Measurements from ENCODE around the gene FBF1.
"Not testable (repeated sequence)": the region's sequence is repeated elsewhere in the genome, so short reads cannot be mapped to it uniquely, and the experiment has no call there.

DNA sequence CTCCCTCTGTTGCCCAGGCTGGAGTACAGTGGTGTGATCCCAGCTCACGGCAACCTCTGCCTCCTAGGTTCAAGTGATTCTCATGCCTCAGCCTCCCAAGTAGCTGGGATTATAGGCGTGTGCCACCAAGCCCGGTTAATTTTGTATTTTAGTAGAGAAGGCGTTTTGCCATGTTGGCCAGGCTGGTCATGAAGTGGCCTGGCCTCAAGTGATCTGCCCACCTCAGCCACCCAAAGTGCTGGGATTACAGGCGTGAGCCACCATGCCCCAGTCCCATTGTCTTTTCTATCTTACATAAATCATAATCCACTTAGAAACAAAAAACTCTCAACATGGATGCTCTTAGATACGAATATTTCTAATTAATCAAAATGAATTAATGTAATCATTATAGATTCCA is 34.3 kb upstream of the FBF1 start:
- TF ChIP-seq, protein P1, sequence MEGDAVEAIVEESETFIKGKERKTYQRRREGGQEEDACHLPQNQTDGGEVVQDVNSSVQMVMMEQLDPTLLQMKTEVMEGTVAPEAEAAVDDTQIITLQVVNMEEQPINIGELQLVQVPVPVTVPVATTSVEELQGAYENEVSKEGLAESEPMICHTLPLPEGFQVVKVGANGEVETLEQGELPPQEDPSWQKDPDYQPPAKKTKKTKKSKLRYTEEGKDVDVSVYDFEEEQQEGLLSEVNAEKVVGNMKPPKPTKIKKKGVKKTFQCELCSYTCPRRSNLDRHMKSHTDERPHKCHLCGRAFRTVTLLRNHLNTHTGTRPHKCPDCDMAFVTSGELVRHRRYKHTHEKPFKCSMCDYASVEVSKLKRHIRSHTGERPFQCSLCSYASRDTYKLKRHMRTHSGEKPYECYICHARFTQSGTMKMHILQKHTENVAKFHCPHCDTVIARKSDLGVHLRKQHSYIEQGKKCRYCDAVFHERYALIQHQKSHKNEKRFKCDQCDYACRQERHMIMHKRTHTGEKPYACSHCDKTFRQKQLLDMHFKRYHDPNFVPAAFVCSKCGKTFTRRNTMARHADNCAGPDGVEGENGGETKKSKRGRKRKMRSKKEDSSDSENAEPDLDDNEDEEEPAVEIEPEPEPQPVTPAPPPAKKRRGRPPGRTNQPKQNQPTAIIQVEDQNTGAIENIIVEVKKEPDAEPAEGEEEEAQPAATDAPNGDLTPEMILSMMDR (conservative IDR thresholded peaks at IDR 0.05 in 1 of 2, IDR thresholded peaks at IDR 0.05 in 1 of 2; ENCODE audit: extremely low read depth in 1 of 2, insufficient read depth in 1 of 2, low read depth in 1 of 2, low read length in 2 of 2) = not testable (repeated sequence)
- not testable (repeated sequence) for TF ChIP-seq EZH2 (IDR thresholded peaks at IDR 0.05; ENCODE audit: borderline replicate concordance, low read length)
